Mucosa of descending colon (tissue), 3 donors: ENCODE data around the gene SPCS3. TPM values are rescaled to one million over a fixed set of nuclear protein-coding genes. Genes with fewer than 3 reads are reported as not detected.

Experiments
- ATAC-seq: fragments of 200-7000 bp; cut with Tn5 transposase; one replicate; pipeline ENCODE4 v1.9.1; 2020; ENCODE audit warnings: mild to moderate bottlenecking, moderate library complexity
- DNase-seq, 3 donors: peaks; one replicate each; pipeline ENCODE4 v3.0.0-alpha.2; 2020
- H3K36me3 ChIP-seq: fragments of 200-600 bp; one replicate; pipeline ENCODE4 v1.8.0; 2021; ENCODE audit warnings: low read depth, mild to moderate bottlenecking
- H3K4me1 ChIP-seq: fragments of 200-600 bp; one replicate; pipeline ENCODE4 v1.8.0; 2021; ENCODE audit warnings: low read depth, mild to moderate bottlenecking
- H3K4me3 ChIP-seq: fragments of 200-600 bp; one replicate; pipeline ENCODE4 v1.8.0; 2021; ENCODE audit warnings: mild to moderate bottlenecking
- H3K9me3 ChIP-seq: fragments of 200-600 bp; one replicate; pipeline ENCODE4 v1.8.0; 2021; ENCODE audit warnings: mild to moderate bottlenecking
- intact Hi-C, 2 donors: fragments of 100-400 bp; cut with DNase I in 1 of 2; cut with micrococcal nuclease in 1 of 2; formaldehyde crosslinking; loops; one replicate each; pipeline versions ENCODE4 v1.11.0 to v1.11.1; 2022; cut with DNase I, micrococcal nuclease
- long read RNA-seq, 2 donors: library from polyadenylated mRNA; unstranded; transcript quantifications; one replicate each; pipeline ENCODE4 v2.0.0, GENCODE V29; 2019 to 2021
- total RNA-seq, 3 donors: library from RNA; stranded (reverse); fragmentation: NEBNext Ultra II Directional in 2 of 3; extraction: Animal tissue kit (Norgen Biotek cat#: 25700) in 2 of 3; gene quantifications; one replicate each; pipeline versions ENCODE4 v1.2.1 to v1.2.4, GENCODE V29; 2021 to 2023
- TF ChIP-seq, protein P1 (sequence below): fragments of 200-600 bp; IDR thresholded peaks from one replicate; pipeline ENCODE4 v1.8.0; 2022; ENCODE audit warnings: antibody characterized with exemption, mild to moderate bottlenecking
- donor health status: DM: no; HTN: no; CAD: no; lungs with moderate emphysema.
- donor health status: DM: no; HTN: no; CAD: no.
- donor health status: DM: no; HTN: yes; CAD: no.

Gene SPCS3
- total RNA-seq, result 100 to 1,000 TPM in 2 of 3 donors, 10 to 100 TPM in 1; 72.6 to 152 (median 102) TPM
- long read RNA-seq, donor 1, full-length matches to known transcripts, result 38 of 50 reads
- long read RNA-seq, donor 1, partial matches to known transcripts, result 0 of 50 reads
- long read RNA-seq, donor 1, other reads (novel, unspliced or antisense), result 12 of 50 reads
- long read RNA-seq, donor 2, full-length matches to known transcripts, result 41 of 44 reads
- long read RNA-seq, donor 2, partial matches to known transcripts, result 0 of 44 reads
- long read RNA-seq, donor 2, other reads (novel, unspliced or antisense), result 3 of 44 reads

DNA sequence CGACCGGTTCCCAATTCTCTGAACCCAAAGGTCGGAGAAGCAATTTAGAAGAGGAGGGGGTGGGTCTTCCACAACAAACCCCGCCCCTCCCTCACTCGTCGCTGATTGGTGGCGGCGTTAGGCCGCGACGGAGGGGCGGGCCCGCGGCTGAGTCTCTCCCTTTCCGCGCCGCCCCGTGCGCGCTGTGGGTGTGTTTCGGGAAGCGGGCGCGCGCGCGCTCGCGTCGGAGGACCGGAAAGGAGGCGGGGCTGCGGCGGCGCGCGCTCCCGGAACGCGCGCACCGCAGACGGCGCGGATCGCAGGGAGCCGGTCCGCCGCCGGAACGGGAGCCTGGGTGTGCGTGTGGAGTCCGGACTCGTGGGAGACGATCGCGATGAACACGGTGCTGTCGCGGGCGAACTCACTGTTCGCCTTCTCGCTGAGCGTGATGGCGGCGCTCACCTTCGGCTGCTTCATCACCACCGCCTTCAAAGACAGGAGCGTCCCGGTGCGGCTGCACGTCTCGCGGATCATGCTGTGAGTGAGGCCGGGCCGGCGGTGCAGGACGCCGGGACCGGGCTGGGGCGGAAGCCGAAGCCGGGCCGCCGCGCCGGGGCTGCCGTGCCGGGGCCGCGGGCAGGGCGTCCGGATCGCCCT is at the start of gene SPCS3:
Gene SPCS3 (plus strand): TSS at position 263 of the 636 bp plus-strand sequence. CDS start 111 bp downstream, at position 374.
- intact Hi-C loops, result no loop called here
- Histone ChIP-seq H3K36me3 (no peaks in the 10 kb centered on the region), H3K4me1 (peaks cover 5% of the 10 kb centered on the region), H3K9me3 (no peaks in the 10 kb centered on the region), H3K4me3 (peak within 1 kb of the TSS; percentile 99)
- TF ChIP-seq, protein P1, sequence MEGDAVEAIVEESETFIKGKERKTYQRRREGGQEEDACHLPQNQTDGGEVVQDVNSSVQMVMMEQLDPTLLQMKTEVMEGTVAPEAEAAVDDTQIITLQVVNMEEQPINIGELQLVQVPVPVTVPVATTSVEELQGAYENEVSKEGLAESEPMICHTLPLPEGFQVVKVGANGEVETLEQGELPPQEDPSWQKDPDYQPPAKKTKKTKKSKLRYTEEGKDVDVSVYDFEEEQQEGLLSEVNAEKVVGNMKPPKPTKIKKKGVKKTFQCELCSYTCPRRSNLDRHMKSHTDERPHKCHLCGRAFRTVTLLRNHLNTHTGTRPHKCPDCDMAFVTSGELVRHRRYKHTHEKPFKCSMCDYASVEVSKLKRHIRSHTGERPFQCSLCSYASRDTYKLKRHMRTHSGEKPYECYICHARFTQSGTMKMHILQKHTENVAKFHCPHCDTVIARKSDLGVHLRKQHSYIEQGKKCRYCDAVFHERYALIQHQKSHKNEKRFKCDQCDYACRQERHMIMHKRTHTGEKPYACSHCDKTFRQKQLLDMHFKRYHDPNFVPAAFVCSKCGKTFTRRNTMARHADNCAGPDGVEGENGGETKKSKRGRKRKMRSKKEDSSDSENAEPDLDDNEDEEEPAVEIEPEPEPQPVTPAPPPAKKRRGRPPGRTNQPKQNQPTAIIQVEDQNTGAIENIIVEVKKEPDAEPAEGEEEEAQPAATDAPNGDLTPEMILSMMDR, result no peak
- ATAC-seq (peak; percentile 98), DNase-seq (peak; percentile 97 to 98 (median 97))

DNA sequence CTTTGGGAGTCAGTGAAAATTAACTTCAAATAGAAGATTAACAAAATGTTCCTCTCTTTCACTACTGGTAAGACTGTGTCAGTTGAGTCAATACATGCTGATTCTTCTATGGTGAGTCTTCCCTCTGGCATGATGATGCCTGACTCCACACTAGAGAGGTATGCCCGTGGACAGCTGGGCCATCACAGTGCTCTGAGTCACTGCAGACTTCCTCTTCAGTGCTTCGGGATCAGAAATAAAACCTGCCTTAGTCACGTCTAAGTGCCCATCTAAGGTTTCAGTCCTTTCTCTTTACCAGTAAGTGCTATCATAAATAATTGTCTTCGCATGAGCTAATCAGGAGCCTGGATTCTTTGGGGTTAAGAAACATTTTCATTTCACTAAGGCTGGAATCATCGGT is 49.1 kb upstream of the SPCS3 start:
- no peak for DNase-seq
- peak; percentile 26 for ATAC-seq
- intact Hi-C loops, result loop anchor here in 1 of 2 donors (10.0 kb wide), 1 partner anchor 74 kb away; no protein-coding TSS in a partner anchor

DNA sequence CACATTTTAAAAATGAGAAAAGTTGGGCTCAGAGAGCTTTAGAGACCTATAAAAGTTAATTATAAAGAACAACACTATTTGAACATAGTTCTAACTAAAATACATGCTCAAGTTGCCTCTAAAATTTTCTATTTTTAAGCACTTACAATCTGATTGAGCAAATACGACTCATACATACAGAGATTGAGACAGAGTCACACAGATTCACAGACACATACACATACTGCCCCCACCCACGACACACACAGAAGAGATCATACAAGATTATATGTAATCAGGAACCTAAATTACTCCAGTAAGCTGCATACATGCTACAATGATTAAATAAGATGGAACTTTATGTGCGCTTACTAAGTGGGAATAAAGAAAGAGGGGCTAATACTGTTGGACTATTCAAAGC is 48.0 kb upstream of the SPCS3 start:
- no peaks in the 10 kb centered on the region for H3K9me3 ChIP-seq
- H3K4me1 ChIP-seq, result no peaks in the 10 kb centered on the region
- TF ChIP-seq, protein P1, result no peak
- no peaks in the 10 kb centered on the region for H3K36me3 ChIP-seq
- H3K4me3 ChIP-seq, result no peak overlapping the region
- no peak for ATAC-seq
- intact Hi-C loops, result loop anchor here in 1 of 2 donors (10.0 kb wide), 1 partner anchor 73 kb away; no protein-coding TSS in a partner anchor
- DNase-seq, result no peak

More for the DNA sequence above, 49.1 kb upstream of the SPCS3 start:
- TF ChIP-seq, protein P1, result no peak
- H3K4me1 ChIP-seq, result no peaks in the 10 kb centered on the region
- no peaks in the 10 kb centered on the region for H3K36me3 ChIP-seq
- H3K9me3 ChIP-seq, result no peaks in the 10 kb centered on the region
- no peak overlapping the region for H3K4me3 ChIP-seq

DNA sequence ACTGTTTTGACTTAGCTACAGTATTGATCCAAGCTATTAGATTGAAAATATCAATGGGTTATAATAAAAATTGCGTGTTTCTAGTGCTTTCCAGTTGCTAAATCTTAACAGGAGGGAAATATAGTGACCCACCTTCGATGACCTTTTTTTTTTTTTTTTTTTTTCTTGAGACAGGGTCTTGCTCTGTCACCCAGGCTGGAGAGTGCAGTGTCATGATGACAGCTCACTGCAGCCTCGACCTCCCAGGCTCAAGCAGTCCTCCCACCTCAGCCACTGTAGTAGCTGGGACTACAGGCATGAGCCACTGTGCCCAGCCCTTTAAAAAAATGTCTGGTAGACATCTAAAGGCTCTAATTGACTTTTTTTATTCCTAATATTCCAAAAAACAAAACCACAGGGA is 47.0 kb upstream of the SPCS3 start:
- TF ChIP-seq, protein P1, result no peak
- H3K4me1 ChIP-seq, result no peaks in the 10 kb centered on the region
- no peaks in the 10 kb centered on the region for H3K9me3 ChIP-seq
- intact Hi-C loops, result loop anchor here in 1 of 2 donors (10.0 kb wide), 1 partner anchor 72 kb away; no protein-coding TSS in a partner anchor
- no peak overlapping the region for H3K4me3 ChIP-seq
- DNase-seq, result no peak
- no peaks in the 10 kb centered on the region for H3K36me3 ChIP-seq
- ATAC-seq, result no peak

DNA sequence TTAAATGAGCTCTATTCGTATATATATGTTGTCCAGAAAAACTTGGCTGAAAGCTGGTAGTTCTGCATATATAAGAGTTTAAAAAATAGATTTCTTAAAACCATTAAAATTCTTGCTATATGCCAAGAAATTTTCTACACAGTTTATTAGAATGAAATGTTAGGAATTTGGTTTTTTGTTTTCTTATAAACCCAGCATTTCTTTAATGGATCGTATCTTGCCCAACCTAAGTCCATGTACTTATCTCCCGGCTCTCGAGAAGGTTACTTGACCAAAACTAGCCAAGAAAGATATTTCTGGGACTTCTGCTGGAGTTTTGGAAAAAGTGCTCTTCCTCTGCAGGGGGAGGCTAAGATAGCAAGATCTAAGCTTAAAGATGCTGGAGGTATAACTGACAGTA is 46.0 kb upstream of the SPCS3 start:
- H3K9me3 ChIP-seq, result no peaks in the 10 kb centered on the region

More for the DNA sequence above, 46.0 kb upstream of the SPCS3 start:
- Histone ChIP-seq H3K36me3 (no peaks in the 10 kb centered on the region), H3K4me1 (no peaks in the 10 kb centered on the region), H3K4me3 (no peak overlapping the region)
- ATAC-seq (no peak), DNase-seq (no peak)
- intact Hi-C loops, result loop anchor here in 1 of 2 donors (10.0 kb wide), 1 partner anchor 71 kb away; no protein-coding TSS in a partner anchor
- TF ChIP-seq, protein P1, result no peak
